H1 (cell line): ENCODE data around the gene PCGF3. TPM values are rescaled to one million over a fixed set of nuclear protein-coding genes. Genes with fewer than 3 reads are reported as not detected.

Experiments used
- CTCF ChIA-PET: fragments of 300-600 bp; sonication (Branson Sonifier 250); formaldehyde crosslinking; loops from one replicate; lab custom pipeline; 2021; ENCODE audit not compliant: partially characterized antibody; lab: Charles Lee
- POLR2A ChIA-PET: fragments of 300-600 bp; sonication (Branson Sonifier 250); formaldehyde crosslinking; loops from one replicate; lab custom pipeline; 2021; ENCODE audit warnings: inconsistent platforms; ENCODE audit not compliant: partially characterized antibody; lab: Charles Lee
- DNase-seq, 2 experiments: peaks; one replicate each; pipeline versions ENCODE4 v3.0.0 to v3.0.0-alpha.2; 2010 to 2022; ENCODE audit warnings: low spot score in 2 of 2, low read depth in 1 of 2, mixed read lengths in 1 of 2
- FAIRE-seq: peaks from 2 replicates; lab custom pipeline; 2011; peaks lifted over from hg19 to GRCh38; lab: Jason Lieb, UNC
- H2AFZ ChIP-seq: 2 replicates; pipeline ENCODE4 v1.8.1; 2012; ENCODE audit warnings: low read length, inconsistent platforms
- H2AK5ac ChIP-seq: 2 replicates; pipeline ENCODE4 v1.6.1; 2013; ENCODE audit warnings: low read depth, low read length
- H2BK120ac ChIP-seq: replicated peaks from 2 replicates; pipeline ENCODE3; 2013; ENCODE audit warnings: low read depth, low read length, inconsistent platforms
- H2BK12ac ChIP-seq: 2 replicates; pipeline ENCODE4 v1.6.1; 2013; ENCODE audit warnings: low read depth, low read length
- H2BK15ac ChIP-seq: 2 replicates; pipeline ENCODE4 v1.6.1; 2013; ENCODE audit warnings: low read length
- H2BK20ac ChIP-seq: 2 replicates; pipeline ENCODE4 v1.6.1; 2013; ENCODE audit warnings: low read length
- H2BK5ac ChIP-seq: 2 replicates; pipeline ENCODE4 v1.6.1; 2013; ENCODE audit warnings: low read depth, low read length
- H3K14ac ChIP-seq: 2 replicates; pipeline ENCODE4 v1.6.1; 2013; ENCODE audit warnings: inconsistent platforms; ENCODE audit not compliant: insufficient read length
- H3K18ac ChIP-seq: 2 replicates; pipeline ENCODE4 v1.6.1; 2013; ENCODE audit warnings: low read length; ENCODE audit errors: extremely low read depth
- H3K23ac ChIP-seq: 2 replicates; pipeline ENCODE4 v1.6.1; 2013; ENCODE audit warnings: inconsistent platforms; ENCODE audit not compliant: insufficient read length
- H3K23me2 ChIP-seq: 2 replicates; pipeline ENCODE4 v1.6.1; 2013; ENCODE audit warnings: low read depth, low read length
- H3K27ac ChIP-seq: 2 replicates; pipeline ENCODE4 v1.6.1; 2011; ENCODE audit warnings: low read depth, low read length, inconsistent platforms
- H3K27me3 ChIP-seq, 4 experiments: replicated peaks in 1 of 4; 1 replicate in 1 of 4; 2 replicates in 3 of 4; pipeline versions ENCODE4 v1.6.1 to v1.8.1; 2011 to 2013; ENCODE audit warnings: low read length in 3 of 4, mild to moderate bottlenecking in 3 of 4, inconsistent platforms in 2 of 4, mixed read lengths in 2 of 4, moderate library complexity in 1 of 4; ENCODE audit not compliant: control insufficient read depth in 3 of 4, insufficient read depth in 3 of 4; ENCODE audit errors: extremely low read depth in 1 of 4
- H3K36me3 ChIP-seq, 4 experiments: 2 replicates each; pipeline versions ENCODE4 v1.6.1 to v1.8.1; 2011 to 2013; ENCODE audit warnings: mild to moderate bottlenecking in 4 of 4, low read length in 3 of 4, moderate library complexity in 2 of 4, control low read depth in 1 of 4, inconsistent platforms in 1 of 4; ENCODE audit not compliant: insufficient read depth in 4 of 4, control insufficient read depth in 2 of 4
- H3K4ac ChIP-seq: replicated peaks from 2 replicates; pipeline ENCODE3; 2013; ENCODE audit warnings: low read length, low read depth, mixed read lengths, inconsistent platforms; ENCODE audit not compliant: insufficient read length
- H3K4me1 ChIP-seq, 4 experiments: replicated peaks in 1 of 4; 1 replicate in 1 of 4; 2 replicates in 3 of 4; pipeline versions ENCODE4 v1.6.1 to v1.8.1; 2011 to 2013; ENCODE audit warnings: low read length in 3 of 4, inconsistent platforms in 2 of 4, mixed read lengths in 1 of 4; ENCODE audit not compliant: insufficient read depth in 4 of 4, control insufficient read depth in 3 of 4
- H3K4me2 ChIP-seq, 2 experiments: 2 replicates each; pipeline versions ENCODE4 v1.6.1 to v1.8.1; 2011 to 2013; ENCODE audit warnings: low read depth in 2 of 2, low read length in 2 of 2, control low read depth in 1 of 2, inconsistent platforms in 1 of 2, mild to moderate bottlenecking in 1 of 2; ENCODE audit not compliant: insufficient read depth in 1 of 2
- H3K4me3 ChIP-seq, 4 experiments: fragments of 200-600, 300-600 bp in 1 of 4; sonication (generic), shearing (Covaris generic), sonication (Bioruptor Twin) in 1 of 4; 2 replicates each; pipeline versions ENCODE4 v1.5.1 to v1.8.1; 2011 to 2016; ENCODE audit warnings: low read length in 4 of 4, low read depth in 3 of 4, control low read depth in 2 of 4, inconsistent platforms in 2 of 4, mild to moderate bottlenecking in 2 of 4, mixed read lengths in 1 of 4, moderate library complexity in 1 of 4; ENCODE audit not compliant: insufficient read depth in 2 of 4; ENCODE audit errors: extremely low read depth in 1 of 4
- H3K56ac ChIP-seq: replicated peaks from 2 replicates; pipeline ENCODE3; 2013; ENCODE audit warnings: low read depth, mild to moderate bottlenecking, mixed read lengths, low read length, inconsistent platforms; ENCODE audit not compliant: insufficient read length
- H3K79me1 ChIP-seq: 2 replicates; pipeline ENCODE4 v1.6.1; 2013; ENCODE audit warnings: low read depth, low read length, control low read depth
- H3K79me2 ChIP-seq, 2 experiments: 2 replicates each; pipeline versions ENCODE4 v1.6.1 to v1.8.1; 2012 to 2013; ENCODE audit warnings: low read length in 2 of 2, mild to moderate bottlenecking in 2 of 2, inconsistent platforms in 1 of 2; ENCODE audit not compliant: insufficient read depth in 2 of 2, control insufficient read depth in 1 of 2
- H3K9ac ChIP-seq, 4 experiments: replicated peaks in 1 of 4; 1 replicate in 1 of 4; 2 replicates in 3 of 4; pipeline versions ENCODE4 v1.6.1 to v1.8.1; 2011 to 2013; ENCODE audit warnings: low read depth in 3 of 4, low read length in 3 of 4, control low read depth in 2 of 4, mild to moderate bottlenecking in 2 of 4, moderate library complexity in 2 of 4, inconsistent platforms in 1 of 4; ENCODE audit errors: extremely low read depth in 1 of 4
- H3K9me3 ChIP-seq, 2 experiments: 2 replicates each; pipeline versions ENCODE4 v1.6.1 to v1.8.1; 2012 to 2013; ENCODE audit warnings: mild to moderate bottlenecking in 2 of 2, moderate library complexity in 2 of 2, control low read depth in 1 of 2, inconsistent platforms in 1 of 2, low read depth in 1 of 2, low read length in 1 of 2, mixed read lengths in 1 of 2; ENCODE audit not compliant: insufficient read depth in 2 of 2
- H4K20me1 ChIP-seq, 2 experiments: replicated peaks in 1 of 2; 2 replicates each; pipeline versions ENCODE3 to v1.8.1; 2011 to 2013; ENCODE audit warnings: inconsistent platforms in 2 of 2, low read length in 2 of 2, mild to moderate bottlenecking in 1 of 2; ENCODE audit not compliant: insufficient read depth in 2 of 2, control insufficient read depth in 1 of 2
- H4K5ac ChIP-seq: 2 replicates; pipeline ENCODE4 v1.6.1; 2013; ENCODE audit warnings: low read length, low read depth, mixed read lengths, inconsistent platforms; ENCODE audit not compliant: insufficient read length
- H4K8ac ChIP-seq: 2 replicates; pipeline ENCODE4 v1.8.0; 2013; ENCODE audit warnings: mild to moderate bottlenecking, moderate library complexity, low read length, inconsistent platforms; ENCODE audit not compliant: insufficient read depth; ENCODE audit errors: extremely low read depth
- H4K91ac ChIP-seq: replicated peaks from 2 replicates; pipeline ENCODE3; 2013; ENCODE audit warnings: low read length, mixed read lengths, inconsistent platforms; ENCODE audit not compliant: insufficient read length
- BCL11A ChIP-seq, 2 experiments: IDR thresholded peaks; one replicate each; pipeline ENCODE4 v1.6.1; 2011; ENCODE audit warnings: low read depth in 2 of 2, low read length in 2 of 2, mild to moderate bottlenecking in 2 of 2
- CEBPB ChIP-seq: IDR thresholded peaks from 2 replicates; pipeline ENCODE4 v1.6.1; 2012; ENCODE audit warnings: low read depth, low read length
- CHD1 ChIP-seq: IDR thresholded peaks from 2 replicates; pipeline ENCODE4 v1.6.1; 2012; ENCODE audit warnings: low read depth, low read length, improper control_type of control experiment
- GABPA ChIP-seq: IDR thresholded peaks from 2 replicates; pipeline ENCODE4 v1.6.1; 2011; ENCODE audit warnings: mild to moderate bottlenecking, low read length, moderate library complexity, borderline replicate concordance; ENCODE audit not compliant: insufficient read depth
- HDAC2 ChIP-seq, 2 experiments: fragments of 300-600 bp in 1 of 2; sonication (generic) in 1 of 2; IDR thresholded peaks; 2 replicates each; pipeline ENCODE4 v1.6.1; 2011 to 2012; ENCODE audit warnings: low read depth in 2 of 2, low read length in 2 of 2, mild to moderate bottlenecking in 2 of 2, moderate library complexity in 2 of 2, borderline replicate concordance in 1 of 2, inconsistent platforms in 1 of 2
- RAD21 ChIP-seq, 2 experiments: IDR thresholded peaks in 1 of 2; conservative IDR thresholded peaks in 1 of 2; 2 replicates each; pipeline ENCODE4 v1.6.1; 2011; ENCODE audit warnings: low read depth in 2 of 2, low read length in 2 of 2, improper control_type of control experiment in 1 of 2, inconsistent platforms in 1 of 2, mild to moderate bottlenecking in 1 of 2, moderate library complexity in 1 of 2
- SIRT6 ChIP-seq: IDR thresholded peaks from one replicate; pipeline ENCODE4 v1.7.1; 2012; ENCODE audit warnings: low read length, inconsistent platforms
- SRF ChIP-seq: IDR thresholded peaks from 2 replicates; pipeline ENCODE4 v1.6.1; 2011; ENCODE audit warnings: mild to moderate bottlenecking, low read depth, low read length, moderate library complexity
- TBP ChIP-seq: IDR thresholded peaks from 2 replicates; pipeline ENCODE4 v1.6.1; 2011; ENCODE audit warnings: low read depth, low read length, improper control_type of control experiment
- WGBS, 2 experiments: shearing (Covaris generic) in 1 of 2; methylation state at CpG; one replicate each; pipeline versions ENCODE4 v1.1.6 to v1.1.7; 2013 to 2015; ENCODE audit warnings: low lambda C conversion rate in 2 of 2, mixed read lengths in 2 of 2, inconsistent platforms in 1 of 2, low coverage in 1 of 2, missing lambda C conversion rate in 1 of 2; ENCODE audit not compliant: insufficient replicate concordance in 2 of 2, insufficient coverage in 1 of 2, insufficient read length in 1 of 2; ENCODE audit errors: extremely low coverage in 1 of 2, missing lambda C conversion rate in 1 of 2; 5-methylcytosine and 5-hydroxymethylcytosine counted together
- polyA plus RNA-seq, 7 experiments: library from polyadenylated mRNA; depleted of rRNA in 3 of 7; stranded (reverse) in 5 of 7; unstranded in 2 of 7; fragments of >200 nt in 5 of 7; fragments of 200-250 nt in 2 of 7; gene quantifications; 1 replicate in 5 of 7; 2 replicates in 1 of 7; 4 replicates in 1 of 7; pipeline versions ENCODE4 v1.2.1 to v1.2.3, GENCODE V29; 2011 to 2013; ENCODE audit warnings: missing spikeins in 2 of 7, mixed read lengths in 2 of 7
- total RNA-seq: library from RNA; stranded (reverse); fragmentation: NEBNext Ultra II Directional; extraction: Animal tissue kit (Norgen Biotek cat#: 25700); gene quantifications from 2 replicates; pipeline ENCODE4 v1.2.1, GENCODE V29; 2021

Gene PCGF3
- total and polyA plus RNA-seq, 2 of the 8 experiments (the other 6 are each of a cell fraction or from before 2014, with no cell fraction given): 52.7 to 52.9 TPM

DNA sequence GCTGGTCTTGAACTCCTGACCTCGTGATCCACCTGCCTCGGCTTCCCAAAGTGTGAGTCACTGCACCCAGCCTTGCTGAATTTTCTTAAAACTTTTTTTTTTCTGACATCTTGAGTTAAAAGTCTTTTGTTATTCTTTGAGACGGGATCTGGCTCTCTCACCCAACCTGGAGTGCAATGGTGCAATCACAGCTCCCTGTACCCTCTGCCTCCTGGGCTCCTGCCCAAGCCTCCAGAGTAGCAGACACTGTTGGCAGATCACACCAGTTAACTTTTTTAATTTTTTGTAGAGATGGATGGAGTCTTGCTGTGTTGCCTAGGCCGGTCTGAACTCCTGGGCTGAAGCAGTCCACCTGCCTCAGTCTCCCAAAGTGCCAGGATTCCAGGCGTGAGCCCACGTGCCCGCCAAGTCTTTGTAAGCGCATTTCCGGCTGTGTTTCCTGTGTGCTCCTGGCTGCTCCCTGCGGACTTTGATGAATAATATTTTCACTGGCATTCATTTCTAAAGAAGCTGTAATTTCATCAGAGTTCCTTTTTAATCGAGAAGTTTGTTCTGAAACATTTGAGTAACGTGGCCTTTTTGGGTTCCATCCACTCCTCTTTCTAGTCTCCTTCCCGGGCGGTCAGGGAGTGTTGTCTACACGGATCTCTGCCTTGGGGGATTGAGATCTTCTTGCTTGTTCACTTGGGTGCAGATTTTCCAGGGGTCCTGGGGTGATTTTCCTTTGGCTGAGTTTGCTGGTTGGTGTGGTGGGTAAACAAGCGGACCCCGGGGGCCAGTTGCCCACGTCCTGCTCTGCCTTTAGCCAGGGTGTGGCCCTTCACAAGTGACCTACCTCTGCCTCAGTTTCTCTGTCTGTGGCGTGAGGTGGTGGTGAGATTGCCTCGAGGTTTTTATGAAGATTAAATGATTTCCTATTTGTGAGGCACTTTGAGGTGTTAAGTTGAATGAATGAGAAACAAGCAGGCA, 44.4 kb downstream of the PCGF3 start:
- Histone ChIP-seq H2BK5ac (no peak overlapping the region), H4K8ac (no peak overlapping the region), H3K4me1 (no peaks in the 10 kb centered on the region), H3K79me2 (peaks cover 0 to 12% of the 10 kb centered on the region in 2 experiments; a peak in 1 of 4 replicates), H2BK120ac (no peak overlapping the region), H3K9me3 (no peaks in the 10 kb centered on the region), H3K9ac (no peak overlapping the region), H3K36me3 (peaks cover 0 to 11% (median 4%) of the 10 kb centered on the region in 4 experiments; a peak in 5 of 8 replicates), H3K4me2 (no peak overlapping the region), H3K27ac (no peak overlapping the region), H3K18ac (no peak overlapping the region), H4K5ac (no peak overlapping the region), H3K56ac (no peak overlapping the region), H2BK15ac (no peak overlapping the region), H4K20me1 (peaks cover 9 to 14% of the 10 kb centered on the region in 2 experiments), H2BK20ac (no peak overlapping the region), H2AFZ (no peak overlapping the region), H3K4me3 (no peak overlapping the region), H4K91ac (no peak overlapping the region), H3K4ac (no peak overlapping the region), H3K79me1 (peaks cover 3% of the 10 kb centered on the region; the same call in 1 of the 2 replicates), H3K27me3 (no peaks in the 10 kb centered on the region), H3K14ac (no peak overlapping the region), H2BK12ac (no peak overlapping the region), H2AK5ac (no peak overlapping the region), H3K23ac (no peak overlapping the region), H3K23me2 (no peaks in the 10 kb centered on the region)
- WGBS, 2 experiments: 93% methylated on average over 19 of the region's 20 CpGs; no CpG with 5 or more reads in 1 of the 2 experiments
- no peak for FAIRE-seq
- CTCF ChIA-PET: no interaction called here
- DNase-seq: no peak
- POLR2A ChIA-PET: interaction anchor here (1.4 kb wide), 1 partner anchor 17 kb away, joined by 3 read pairs; no protein-coding TSS in a partner anchor
- TF ChIP-seq TBP (no peak), SRF (no peak), HDAC2 (IDR thresholded peaks at IDR 0.05; ENCODE audit: borderline replicate concordance in 1 of 2, low read depth in 2 of 2, low read length in 2 of 2) (no peak), CHD1 (no peak), SIRT6 (no peak), BCL11A (IDR thresholded peaks at IDR 0.05; ENCODE audit: low read depth in 2 of 2, low read length in 2 of 2) (no peak), CEBPB (no peak), GABPA (no peak), RAD21 (IDR thresholded peaks at IDR 0.05 in 1 of 2, conservative IDR thresholded peaks at IDR 0.05 in 1 of 2; ENCODE audit: low read depth in 2 of 2, low read length in 2 of 2) (no peak)
